ENCODE data around the gene PAN3. TPM values are rescaled to one million over a fixed set of nuclear protein-coding genes. Genes with fewer than 3 reads are reported as not detected.

Gene PAN3
- total RNA-seq, 6 donors from 2014 or later, result 30.2 to 69.1 (median 34.1) TPM

DNA sequence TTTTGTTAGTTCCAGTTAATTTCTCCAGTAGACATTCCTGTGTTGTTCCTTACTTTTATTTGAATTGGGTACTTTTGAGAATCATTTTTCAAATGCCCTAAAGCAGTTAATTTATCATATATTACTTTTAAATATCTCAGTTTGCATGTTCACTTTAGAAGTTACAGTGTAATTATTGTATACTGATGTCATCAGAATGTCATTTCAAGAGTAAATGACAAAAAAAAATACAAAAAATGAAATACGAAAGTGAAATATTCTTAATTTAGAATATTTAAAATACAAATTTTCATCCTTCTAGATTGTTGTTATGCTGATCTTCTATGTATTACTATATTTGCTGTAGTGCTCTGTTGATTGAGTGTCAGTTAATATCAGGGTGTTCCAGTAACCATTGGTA is 114.2 kb downstream of the PAN3 start:
- Histone ChIP-seq H3K9me3 (no peaks in the 10 kb centered on the region), H3K27ac (no peak overlapping the region), H3K36me3 (peaks cover 0 to 17% (median 8%) of the 10 kb centered on the region in 4 donors), H3K27me3 (no peaks in the 10 kb centered on the region), H3K4me1 (peaks cover 0 to 11% (median 0%) of the 10 kb centered on the region in 4 donors), H3K4me3 (no peak overlapping the region)
- DNase-seq (no peak), ATAC-seq (ENCODE audit: low FRiP score in 2 of 2) (no peak)
- whole genome bisulfite sequencing, 2 donors, result 91 to 100% methylated on average over 1 of the region's 1 CpG
- TF ChIP-seq EP300 (IDR thresholded peaks at IDR 0.05), result no peak
- no peak for TF ChIP-seq POLR2A (IDR thresholded peaks at IDR 0.05)
- TF ChIP-seq POLR2AphosphoS5 (IDR thresholded peaks at IDR 0.05), result no peak
- TF ChIP-seq, protein P1, sequence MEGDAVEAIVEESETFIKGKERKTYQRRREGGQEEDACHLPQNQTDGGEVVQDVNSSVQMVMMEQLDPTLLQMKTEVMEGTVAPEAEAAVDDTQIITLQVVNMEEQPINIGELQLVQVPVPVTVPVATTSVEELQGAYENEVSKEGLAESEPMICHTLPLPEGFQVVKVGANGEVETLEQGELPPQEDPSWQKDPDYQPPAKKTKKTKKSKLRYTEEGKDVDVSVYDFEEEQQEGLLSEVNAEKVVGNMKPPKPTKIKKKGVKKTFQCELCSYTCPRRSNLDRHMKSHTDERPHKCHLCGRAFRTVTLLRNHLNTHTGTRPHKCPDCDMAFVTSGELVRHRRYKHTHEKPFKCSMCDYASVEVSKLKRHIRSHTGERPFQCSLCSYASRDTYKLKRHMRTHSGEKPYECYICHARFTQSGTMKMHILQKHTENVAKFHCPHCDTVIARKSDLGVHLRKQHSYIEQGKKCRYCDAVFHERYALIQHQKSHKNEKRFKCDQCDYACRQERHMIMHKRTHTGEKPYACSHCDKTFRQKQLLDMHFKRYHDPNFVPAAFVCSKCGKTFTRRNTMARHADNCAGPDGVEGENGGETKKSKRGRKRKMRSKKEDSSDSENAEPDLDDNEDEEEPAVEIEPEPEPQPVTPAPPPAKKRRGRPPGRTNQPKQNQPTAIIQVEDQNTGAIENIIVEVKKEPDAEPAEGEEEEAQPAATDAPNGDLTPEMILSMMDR (IDR thresholded peaks at IDR 0.05), result no peak

DNA sequence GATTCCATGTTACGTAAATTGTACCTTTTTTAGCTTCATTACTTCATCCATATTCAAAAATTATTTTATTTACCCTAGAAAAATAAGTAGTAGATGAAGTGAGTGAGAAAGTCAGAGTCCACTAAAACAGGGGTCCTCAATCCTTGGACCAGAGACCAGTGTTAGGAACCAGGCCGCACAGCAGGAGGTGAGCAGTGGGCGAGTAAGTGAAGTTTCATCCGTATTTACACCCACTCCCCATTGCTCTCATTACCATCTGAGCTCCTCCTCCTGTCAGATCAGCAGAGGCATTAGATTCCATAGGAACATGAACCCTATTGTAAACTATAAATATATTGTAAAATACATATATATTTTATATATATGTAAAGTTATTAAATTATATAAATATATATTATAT is 119.0 kb downstream of the PAN3 start:
- peaks cover 0 to 5% (median 1%) of the 10 kb centered on the region in 4 donors for H3K4me1 ChIP-seq
- 89 to 96% methylated on average over 4 of the region's 4 CpGs for WGBS, 2 donors
- DNase-seq (no peak), ATAC-seq (ENCODE audit: low FRiP score in 2 of 2) (no peak)
- TF ChIP-seq POLR2AphosphoS5 (IDR thresholded peaks at IDR 0.05) (no peak), POLR2A (IDR thresholded peaks at IDR 0.05) (no peak), EP300 (IDR thresholded peaks at IDR 0.05) (no peak)
- TF ChIP-seq, protein P1 (IDR thresholded peaks at IDR 0.05), result no peak
- peaks cover 0 to 54% (median 16%) of the 10 kb centered on the region in 4 donors for H3K36me3 ChIP-seq
- no peak overlapping the region for H3K4me3 ChIP-seq
- no peak overlapping the region for H3K27ac ChIP-seq
- no peaks in the 10 kb centered on the region for H3K27me3 ChIP-seq
- H3K9me3 ChIP-seq, result no peaks in the 10 kb centered on the region

DNA sequence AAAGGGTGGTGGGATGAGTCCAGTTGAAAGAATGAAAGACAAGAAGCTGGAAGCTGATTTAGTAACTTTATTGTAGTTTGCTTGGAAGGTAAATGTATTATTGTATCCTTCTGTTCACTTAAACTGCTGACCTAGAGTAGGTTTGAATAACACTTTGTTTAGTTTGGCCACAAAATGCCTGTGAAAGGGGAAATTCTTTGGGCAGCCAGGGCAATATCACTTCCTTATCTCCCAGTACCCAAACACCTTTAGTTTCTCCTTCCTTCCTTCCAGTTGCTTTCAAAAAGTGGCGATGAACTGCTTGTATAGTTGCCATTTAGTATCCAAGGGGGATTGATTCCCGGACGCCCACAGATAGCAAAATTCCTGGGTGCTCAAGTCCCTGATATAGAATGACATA is 120.1 kb downstream of the PAN3 start:
- DNase-seq (no peak), ATAC-seq (ENCODE audit: low FRiP score in 2 of 2) (no peak)
- Histone ChIP-seq H3K4me3 (no peak overlapping the region), H3K36me3 (peaks cover 0 to 64% (median 19%) of the 10 kb centered on the region in 4 donors), H3K9me3 (no peaks in the 10 kb centered on the region), H3K27ac (no peak overlapping the region), H3K27me3 (no peaks in the 10 kb centered on the region), H3K4me1 (peaks cover 0 to 5% (median 1%) of the 10 kb centered on the region in 4 donors)
- 55 to 67% methylated on average over 3 of the region's 3 CpGs for WGBS, 2 donors
- TF ChIP-seq EP300 (IDR thresholded peaks at IDR 0.05) (no peak), POLR2A (IDR thresholded peaks at IDR 0.05) (no peak), POLR2AphosphoS5 (IDR thresholded peaks at IDR 0.05) (no peak)
- TF ChIP-seq, protein P1 (IDR thresholded peaks at IDR 0.05), result no peak

DNA sequence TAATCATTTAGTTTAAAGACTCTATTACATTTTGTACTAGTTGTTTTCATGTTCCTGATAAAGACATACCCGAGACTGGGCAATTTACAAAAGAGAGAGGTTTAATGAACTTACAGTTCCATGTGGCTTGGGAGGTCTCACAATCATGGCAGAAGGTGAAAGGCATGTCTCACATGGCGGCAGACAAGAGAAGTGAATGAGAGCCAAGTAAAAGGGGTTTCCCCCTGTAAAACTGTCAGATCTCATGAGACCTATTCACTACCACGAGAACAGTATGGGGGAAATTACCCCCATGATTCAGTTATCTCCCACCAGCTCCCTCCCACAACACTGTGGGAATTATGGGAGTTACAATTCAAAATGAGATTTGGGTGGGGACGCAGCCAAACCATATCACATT is 129.2 kb downstream of the PAN3 start:
- Histone ChIP-seq H3K9me3 (no peaks in the 10 kb centered on the region), H3K27me3 (no peaks in the 10 kb centered on the region), H3K4me3 (no peak overlapping the region), H3K27ac (no peak overlapping the region), H3K4me1 (no peaks in the 10 kb centered on the region), H3K36me3 (peaks cover 14 to 58% (median 15%) of the 10 kb centered on the region in 4 donors)
- ATAC-seq (ENCODE audit: low FRiP score in 2 of 2) (no peak), DNase-seq (no peak)
- TF ChIP-seq POLR2AphosphoS5 (IDR thresholded peaks at IDR 0.05) (no peak), POLR2A (IDR thresholded peaks at IDR 0.05) (no peak), EP300 (IDR thresholded peaks at IDR 0.05) (no peak)
- TF ChIP-seq, protein P1 (IDR thresholded peaks at IDR 0.05), result no peak
- 90% methylated on average over 4 of the region's 4 CpGs for WGBS, 2 donors

DNA sequence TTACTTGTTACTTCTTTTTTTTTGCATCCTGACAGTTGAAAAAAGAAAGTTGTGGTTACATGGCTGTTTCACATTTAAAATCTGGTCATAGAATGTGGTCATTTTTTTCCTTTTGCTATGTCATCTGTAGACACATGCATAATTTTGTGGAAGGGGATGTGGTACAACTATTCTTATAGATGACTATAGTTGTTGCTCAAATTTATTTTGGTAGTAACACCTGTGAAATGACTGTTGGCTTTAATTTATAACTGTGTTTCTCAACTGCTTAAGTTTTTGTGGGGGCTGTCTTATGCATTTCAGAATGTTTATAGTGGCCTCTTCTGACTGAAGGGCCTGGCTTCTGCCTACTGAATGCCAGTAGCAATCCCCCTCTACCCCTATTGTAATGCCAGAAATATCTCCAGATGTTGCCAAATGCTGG is 130.5 kb downstream of the PAN3 start:
- no peaks in the 10 kb centered on the region for H3K9me3 ChIP-seq
- no peak overlapping the region for H3K4me3 ChIP-seq
- H3K36me3 ChIP-seq, result peaks cover 9 to 60% (median 19%) of the 10 kb centered on the region in 4 donors
- ATAC-seq (ENCODE audit: low FRiP score in 2 of 2), result no peak
- TF ChIP-seq POLR2A (IDR thresholded peaks at IDR 0.05), result no peak
- TF ChIP-seq EP300 (IDR thresholded peaks at IDR 0.05), result no peak
- TF ChIP-seq POLR2AphosphoS5 (IDR thresholded peaks at IDR 0.05), result no peak
- TF ChIP-seq, protein P1 (IDR thresholded peaks at IDR 0.05), result no peak
- H3K4me1 ChIP-seq, result no peaks in the 10 kb centered on the region
- DNase-seq, result no peak
- no peak overlapping the region for H3K27ac ChIP-seq
- H3K27me3 ChIP-seq, result no peaks in the 10 kb centered on the region
